ENCODE measurements around the gene CD96. TPM values are rescaled to one million over a fixed set of nuclear protein-coding genes. Genes with fewer than 3 reads are reported as not detected.
"Not testable (repeated sequence)": the region's sequence is repeated elsewhere in the genome, so short reads cannot be mapped to it uniquely, and the experiment has no call there.

Gene CD96, protein sequence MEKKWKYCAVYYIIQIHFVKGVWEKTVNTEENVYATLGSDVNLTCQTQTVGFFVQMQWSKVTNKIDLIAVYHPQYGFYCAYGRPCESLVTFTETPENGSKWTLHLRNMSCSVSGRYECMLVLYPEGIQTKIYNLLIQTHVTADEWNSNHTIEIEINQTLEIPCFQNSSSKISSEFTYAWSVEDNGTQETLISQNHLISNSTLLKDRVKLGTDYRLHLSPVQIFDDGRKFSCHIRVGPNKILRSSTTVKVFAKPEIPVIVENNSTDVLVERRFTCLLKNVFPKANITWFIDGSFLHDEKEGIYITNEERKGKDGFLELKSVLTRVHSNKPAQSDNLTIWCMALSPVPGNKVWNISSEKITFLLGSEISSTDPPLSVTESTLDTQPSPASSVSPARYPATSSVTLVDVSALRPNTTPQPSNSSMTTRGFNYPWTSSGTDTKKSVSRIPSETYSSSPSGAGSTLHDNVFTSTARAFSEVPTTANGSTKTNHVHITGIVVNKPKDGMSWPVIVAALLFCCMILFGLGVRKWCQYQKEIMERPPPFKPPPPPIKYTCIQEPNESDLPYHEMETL
- polyA plus RNA-seq (ENCODE audit: insufficient read length in 4 of 4): 1 to 10 TPM in 3 of 4 donors, under 1 TPM in 1; 0.69 to 2.7 (median 1.7) TPM

DNA sequence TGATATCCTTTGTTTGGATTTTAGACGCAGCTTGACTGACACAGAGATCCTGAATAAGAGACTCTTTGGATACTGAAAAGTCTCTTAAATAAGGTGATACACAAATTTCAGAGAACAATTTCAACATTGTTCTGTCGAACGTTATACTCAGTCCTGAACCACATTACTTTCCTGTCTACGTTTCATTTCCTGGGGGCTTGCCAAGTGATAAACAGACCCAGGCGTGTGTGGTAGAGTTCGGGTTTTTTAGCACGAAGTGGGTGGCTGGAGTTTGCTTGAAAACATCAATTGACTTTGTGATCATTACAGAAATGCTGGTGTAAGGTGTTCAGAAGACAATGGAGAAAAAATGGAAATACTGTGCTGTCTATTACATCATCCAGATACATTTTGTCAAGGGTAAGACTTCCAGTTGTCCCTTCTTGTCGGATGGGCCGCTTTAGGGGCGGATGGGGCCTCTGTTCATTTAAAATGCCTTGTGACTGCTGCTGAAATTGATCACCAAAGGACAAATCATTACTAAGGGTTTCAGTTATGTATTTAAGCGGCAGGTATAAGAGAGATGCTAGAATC lies at the start of gene CD96:
Gene CD96 (plus strand): TSS at position 287 of the 573 bp plus-strand sequence. CDS start 52 bp downstream, at position 339.
- no peak for DNase-seq (ENCODE audit: low read depth in 4 of 4, low spot score in 3 of 4)

DNA sequence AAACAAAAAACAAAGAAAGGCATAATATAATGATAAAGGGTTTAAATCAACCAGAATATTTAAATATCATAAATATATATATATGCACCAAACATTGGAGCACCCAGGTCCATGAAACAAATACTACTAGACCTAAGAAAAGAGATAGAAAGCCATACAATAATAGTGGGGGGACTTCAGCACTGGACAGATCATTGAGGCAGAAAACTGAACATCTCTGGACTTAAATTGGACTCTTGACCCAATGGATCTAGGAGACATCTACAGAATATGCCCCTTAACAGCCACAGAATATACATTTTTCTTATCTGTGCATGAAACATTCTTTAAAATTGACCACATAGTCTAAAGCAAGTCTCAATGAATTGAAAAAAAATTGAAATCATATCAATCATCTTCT lies 48.7 kb upstream of the CD96 start:
- DNase-seq (ENCODE audit: low read depth in 4 of 4, low spot score in 3 of 4): no peak

DNA sequence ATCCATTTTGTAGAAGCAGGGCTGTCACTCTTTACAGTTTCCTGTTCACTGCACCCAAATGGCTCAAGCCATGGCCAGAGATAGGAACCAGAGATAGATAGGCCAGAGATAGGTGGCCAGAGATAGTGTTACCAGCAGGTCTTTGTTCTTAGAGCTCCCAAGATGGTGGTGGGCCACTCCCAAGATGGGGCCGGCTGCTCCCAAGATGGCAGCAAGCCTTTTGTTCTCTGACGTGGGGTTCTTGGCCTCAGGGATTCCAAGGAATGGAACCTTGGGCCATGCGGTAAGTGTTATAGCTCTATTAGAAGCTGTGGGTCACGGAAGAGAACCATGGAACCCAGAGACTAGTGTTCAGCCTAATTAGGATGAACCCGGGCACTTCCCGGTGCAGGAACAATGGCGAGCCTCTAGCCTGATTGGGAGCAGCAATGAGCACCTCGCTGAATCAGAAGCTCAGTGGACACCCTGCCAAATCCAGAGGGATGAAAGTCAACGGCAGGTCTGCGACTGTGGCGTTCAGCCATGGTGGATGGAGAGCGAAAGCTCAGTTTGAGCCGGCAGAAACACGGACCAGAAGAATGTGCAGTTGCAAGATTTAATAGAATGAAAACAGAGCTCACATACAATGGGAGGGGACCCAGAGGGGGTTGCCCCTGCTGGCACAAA lies 45.0 kb upstream of the CD96 start:
- DNase-seq (ENCODE audit: low read depth in 4 of 4, low spot score in 3 of 4): no peak

DNA sequence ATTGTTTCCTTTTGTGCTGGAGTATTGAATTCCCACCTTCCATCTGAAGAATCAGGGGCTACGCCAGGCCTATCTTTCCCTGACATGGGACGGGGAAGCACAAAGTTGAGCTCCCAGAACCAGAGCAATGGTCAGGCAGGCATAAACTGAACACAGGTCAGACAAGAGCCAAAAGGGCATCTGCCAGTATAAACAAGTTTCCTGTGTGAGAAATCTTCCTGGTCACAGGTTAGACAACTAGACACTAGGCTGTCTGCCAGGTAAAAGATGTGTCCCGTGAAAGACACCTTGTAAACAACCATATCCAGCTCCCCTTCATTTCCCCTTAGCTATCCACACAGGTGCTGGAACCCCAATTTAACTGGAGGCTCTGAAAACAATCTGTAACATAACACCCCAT lies 44.0 kb upstream of the CD96 start:
- no peak for DNase-seq (ENCODE audit: low read depth in 4 of 4, low spot score in 3 of 4)

DNA sequence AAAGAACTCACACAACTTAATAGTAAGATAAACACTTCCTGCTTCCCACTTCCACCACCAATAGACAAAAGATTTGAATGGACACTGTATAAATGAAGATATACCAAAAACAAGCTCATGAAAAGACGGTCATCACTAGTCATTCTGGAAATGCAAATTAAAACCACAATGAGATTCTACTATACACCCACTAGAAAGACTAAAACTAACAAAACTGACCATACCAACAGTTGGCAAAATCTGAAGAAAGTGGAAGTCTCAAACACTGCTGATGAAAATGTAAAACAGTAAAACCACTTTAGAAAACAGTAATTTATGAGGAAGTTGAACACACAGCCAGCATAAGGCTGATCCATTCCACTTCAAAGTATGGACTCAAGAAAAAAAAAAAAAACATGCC lies 35.6 kb upstream of the CD96 start:
- DNase-seq (ENCODE audit: low read depth in 4 of 4, low spot score in 3 of 4): no peak

DNA sequence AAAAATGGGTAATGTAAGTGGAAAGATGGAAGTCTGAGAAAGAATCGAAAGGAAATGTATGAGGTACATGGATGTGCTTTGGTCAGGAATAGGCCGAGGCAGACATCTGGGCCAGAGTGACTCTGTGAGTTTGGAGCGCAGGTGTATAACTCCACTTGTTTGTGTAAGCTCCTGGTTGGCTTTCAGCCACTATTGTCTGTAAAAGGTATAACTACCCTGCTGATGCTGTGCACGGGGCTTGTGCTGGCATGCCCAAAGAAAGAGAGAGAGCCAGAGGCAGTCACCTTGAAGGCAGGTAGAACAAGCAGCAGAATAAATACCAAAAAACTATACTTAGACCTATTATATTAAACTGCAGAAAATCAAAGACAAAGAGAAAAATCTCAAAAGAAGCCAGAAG lies 32.7 kb upstream of the CD96 start:
- no peak for DNase-seq (ENCODE audit: low read depth in 4 of 4, low spot score in 3 of 4)

DNA sequence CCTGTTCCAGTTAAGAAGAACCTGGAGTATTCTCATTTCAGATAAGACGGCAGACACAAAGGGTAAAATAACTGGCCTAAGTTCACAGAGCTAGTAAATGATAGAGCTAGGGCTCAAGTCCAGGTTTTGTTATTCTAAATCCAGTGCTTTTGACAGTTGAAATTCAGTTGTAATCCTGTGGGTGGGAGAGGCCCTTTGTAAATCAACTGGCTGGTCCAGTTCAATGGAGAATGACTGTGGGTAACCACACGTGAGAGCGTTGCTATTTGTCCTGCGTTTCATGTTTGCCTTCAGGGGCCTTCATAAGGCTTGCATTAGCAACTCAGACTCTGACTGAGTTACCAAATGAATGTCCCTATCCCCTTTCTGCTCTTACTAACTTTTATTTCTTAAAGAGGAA lies 24.2 kb upstream of the CD96 start:
- no peak for DNase-seq (ENCODE audit: low read depth in 4 of 4, low spot score in 3 of 4)

DNA sequence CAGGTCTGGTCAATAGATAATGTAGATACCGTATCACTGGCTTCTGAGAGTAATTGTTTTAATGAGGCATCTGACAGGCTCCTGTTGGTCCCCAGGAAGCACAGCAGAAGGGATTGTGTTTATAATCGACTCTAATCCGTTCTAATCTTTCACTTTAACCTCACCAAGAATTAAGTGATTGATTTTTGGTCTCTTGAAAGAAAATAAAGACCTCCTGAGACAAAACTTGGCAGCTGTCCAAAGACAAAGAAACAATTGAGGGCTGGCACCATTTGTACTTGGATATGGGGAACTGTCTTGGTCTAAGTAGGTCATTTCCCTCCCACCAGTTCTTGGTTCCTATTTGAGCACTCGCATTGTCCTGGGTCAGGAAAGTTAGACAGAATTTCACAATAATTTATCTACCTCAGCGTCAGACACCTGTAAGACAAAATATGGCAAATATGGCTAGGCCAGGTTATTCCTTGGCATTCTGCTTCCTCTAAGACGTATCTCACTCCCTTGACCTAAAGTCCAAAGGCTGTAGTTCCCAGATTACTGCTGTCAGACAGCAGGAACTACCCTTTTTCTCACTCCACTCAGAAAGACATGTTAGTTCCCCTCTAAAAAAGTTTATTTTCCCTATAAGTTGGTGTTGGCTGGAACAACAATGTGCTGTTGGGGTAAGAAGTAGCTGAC lies 22.7 kb upstream of the CD96 start:
- no peak for DNase-seq (ENCODE audit: low read depth in 4 of 4, low spot score in 3 of 4)

DNA sequence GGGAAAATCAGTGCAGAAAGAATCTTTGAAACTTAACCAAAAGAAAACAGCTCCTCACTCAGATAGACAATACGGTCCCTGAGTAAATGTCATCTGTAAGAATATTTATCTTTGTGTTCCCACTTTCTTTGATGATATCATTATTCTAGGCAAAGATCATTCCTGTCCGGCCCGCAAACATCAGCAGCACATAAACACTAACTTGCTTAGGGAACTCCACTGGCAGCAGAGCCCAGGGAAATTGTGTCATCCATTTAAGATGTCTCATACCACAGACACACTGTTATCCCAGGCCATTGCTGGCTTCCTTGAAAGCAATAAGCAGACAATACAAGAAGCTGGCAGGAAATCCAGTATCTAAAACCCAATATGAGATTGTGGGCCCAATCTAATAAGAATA lies 20.1 kb upstream of the CD96 start:
- DNase-seq (ENCODE audit: low read depth in 4 of 4, low spot score in 3 of 4): no peak

DNA sequence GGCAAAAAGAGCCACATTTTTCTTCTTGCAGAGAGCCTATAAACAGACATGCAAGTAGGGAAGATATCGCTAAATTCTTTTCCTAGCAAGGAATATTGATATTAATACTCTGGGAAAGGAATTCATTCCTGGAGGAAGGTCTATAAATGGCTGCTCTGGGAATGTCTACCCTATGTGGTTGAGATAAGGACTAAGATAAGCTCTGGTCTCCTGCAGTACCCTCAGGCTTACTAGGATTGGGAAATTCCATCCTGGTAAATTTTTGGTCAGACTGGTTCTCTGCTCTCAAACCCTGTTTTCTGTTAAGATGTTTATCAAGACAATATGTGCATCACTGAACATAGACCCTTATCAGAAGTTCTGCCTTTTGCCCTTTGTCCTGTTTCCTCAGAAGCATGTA lies 17.5 kb upstream of the CD96 start:
- DNase-seq (ENCODE audit: low read depth in 4 of 4, low spot score in 3 of 4): not testable (repeated sequence)

DNA sequence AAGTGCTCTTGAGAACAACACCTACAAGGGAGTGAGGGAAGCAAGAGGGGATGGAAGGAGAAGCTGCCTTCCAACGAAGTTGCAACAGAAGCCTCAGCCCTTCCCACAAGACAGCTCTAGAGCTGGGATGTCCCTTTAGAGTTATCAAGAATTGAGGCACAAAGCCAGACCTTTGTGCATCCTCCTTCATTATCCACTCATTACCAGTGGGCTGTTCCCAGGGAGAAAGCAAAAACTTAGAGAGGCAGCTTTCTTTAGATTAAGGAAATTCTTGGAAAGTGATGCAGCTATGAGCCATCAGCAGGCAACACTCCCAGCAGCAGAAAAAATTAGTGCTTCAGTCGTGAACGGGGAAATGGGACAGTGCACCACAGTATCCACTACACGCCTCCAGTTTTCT lies 10.6 kb upstream of the CD96 start:
- no peak for DNase-seq (ENCODE audit: low read depth in 4 of 4, low spot score in 3 of 4)

DNA sequence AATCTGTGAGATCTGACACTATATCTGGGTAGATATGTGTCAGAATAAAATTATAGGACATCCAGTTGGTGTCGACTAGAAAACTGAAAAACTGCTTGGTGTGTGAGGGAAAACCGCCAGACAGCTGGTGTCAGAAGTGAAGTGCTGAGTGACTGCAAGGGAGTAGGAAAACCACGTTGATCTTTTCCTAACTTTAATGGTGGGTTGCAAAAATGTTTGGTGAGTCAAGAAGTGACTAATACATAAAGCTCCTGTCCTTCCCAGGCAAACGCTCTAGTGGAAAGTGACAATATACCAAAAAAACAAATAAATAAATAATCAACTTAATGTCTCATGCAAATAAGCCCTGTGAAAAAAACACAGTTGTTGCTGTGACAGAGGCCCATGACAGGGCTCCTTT lies 7.3 kb upstream of the CD96 start:
- no peak for DNase-seq (ENCODE audit: low read depth in 4 of 4, low spot score in 3 of 4)

DNA sequence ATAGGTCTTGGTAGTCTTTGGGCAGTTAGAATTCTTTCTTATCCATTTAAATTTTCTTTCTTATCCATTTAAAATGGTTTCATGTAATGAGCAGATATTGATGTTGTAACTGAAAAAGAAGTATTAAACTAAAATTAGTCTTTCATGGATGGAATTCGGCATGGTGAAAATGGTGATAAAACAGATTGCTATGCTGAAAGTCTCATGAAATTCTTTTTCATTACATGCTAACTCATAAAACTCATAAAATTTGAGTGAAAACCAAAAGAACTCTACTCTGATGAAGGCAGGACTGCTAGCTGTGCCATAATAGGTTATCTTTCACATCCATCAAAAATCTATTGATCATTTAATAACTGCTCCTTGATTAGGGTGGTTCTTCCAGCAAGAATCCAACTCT lies 3.9 kb upstream of the CD96 start:
- no peak for DNase-seq (ENCODE audit: low read depth in 4 of 4, low spot score in 3 of 4)

DNA sequence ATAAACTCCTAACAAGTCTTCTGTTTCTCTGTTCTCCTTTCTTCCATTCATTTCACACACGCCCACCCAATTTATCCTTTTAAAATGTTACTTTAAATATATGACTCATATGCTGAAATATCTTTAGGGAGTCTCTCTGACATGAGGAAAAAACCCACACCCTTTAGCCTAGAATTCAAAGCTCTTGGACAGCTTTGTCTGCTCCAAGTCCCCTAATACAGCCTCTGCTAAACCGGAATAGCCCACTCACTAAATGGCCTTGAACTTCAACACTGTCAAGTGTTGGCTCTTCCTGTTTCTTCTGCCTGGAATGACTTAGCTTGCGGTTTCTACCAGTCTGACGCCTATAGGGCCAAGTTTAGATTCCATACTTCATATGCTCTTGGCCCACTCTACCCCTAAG lies 3.3 kb upstream of the CD96 start:
- no peak for DNase-seq (ENCODE audit: low read depth in 4 of 4, low spot score in 3 of 4)

DNA sequence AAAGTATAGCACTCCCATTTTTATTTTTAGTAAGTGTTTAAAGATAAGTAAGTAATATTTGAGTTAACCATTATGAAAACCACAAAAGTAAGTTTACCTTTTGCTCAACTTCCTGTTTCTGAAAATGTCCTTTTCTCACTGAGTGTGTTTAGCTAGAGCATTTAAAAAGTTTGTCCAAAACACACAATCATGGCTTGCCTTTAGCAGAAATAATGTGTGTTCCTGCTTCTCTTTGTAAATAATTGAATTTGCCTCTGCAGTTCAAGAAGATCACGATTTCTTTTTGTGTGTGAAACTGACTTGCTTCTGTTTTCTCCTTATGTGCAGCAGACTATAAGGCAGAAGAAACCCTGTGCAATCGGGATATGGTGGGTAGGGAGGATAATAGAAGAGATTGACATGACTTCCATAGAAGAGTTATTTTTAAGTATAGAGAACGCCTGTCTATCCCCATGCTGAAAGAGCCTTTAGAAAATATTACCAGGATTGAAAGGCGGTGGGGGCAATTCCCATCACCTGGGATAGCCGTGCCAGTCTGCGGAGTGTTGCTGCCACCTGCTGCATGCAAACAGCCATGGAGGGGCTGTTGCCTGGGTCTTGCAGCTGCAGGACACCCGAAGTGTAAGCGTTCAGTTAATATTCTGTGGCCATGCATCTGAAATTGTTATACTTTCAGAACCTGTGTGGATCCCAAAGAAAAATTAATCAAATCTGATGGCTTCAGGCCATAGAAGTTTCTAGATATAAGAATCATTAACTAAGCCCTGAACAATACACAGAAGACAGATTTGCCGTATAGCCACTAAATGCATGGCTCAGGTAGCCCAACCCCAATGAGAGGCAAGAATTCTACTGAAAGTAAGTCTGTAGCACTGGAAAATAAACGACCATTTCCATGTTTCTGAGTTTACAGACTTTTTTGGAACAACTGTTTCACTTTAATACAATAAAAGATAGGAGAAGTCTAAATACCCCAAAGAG lies 2.4 kb upstream of the CD96 start:
- DNase-seq (ENCODE audit: low read depth in 4 of 4, low spot score in 3 of 4): peak; percentile 25 to 46 (median 40)

DNA sequence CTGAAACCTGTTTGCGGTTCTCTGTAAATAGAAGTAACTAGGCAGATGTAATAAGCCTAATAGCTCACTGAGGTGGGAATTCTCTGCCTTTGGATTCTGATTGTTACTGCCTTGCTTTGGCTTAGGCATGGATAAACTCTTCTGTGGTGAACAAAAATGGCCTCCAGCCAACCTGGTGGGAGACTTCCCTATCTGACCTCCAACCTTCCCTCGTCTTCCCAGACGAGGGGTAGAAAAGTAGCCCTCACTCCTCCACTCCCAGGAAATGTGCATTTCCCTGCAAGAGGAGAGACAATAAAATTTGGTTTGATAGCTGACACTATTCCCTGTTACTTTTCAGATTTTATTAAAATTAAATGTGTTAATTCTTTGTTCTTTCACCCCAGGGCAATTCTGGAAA lies 606 bp upstream of the CD96 start:
- DNase-seq (ENCODE audit: low read depth in 4 of 4, low spot score in 3 of 4): no peak

DNA sequence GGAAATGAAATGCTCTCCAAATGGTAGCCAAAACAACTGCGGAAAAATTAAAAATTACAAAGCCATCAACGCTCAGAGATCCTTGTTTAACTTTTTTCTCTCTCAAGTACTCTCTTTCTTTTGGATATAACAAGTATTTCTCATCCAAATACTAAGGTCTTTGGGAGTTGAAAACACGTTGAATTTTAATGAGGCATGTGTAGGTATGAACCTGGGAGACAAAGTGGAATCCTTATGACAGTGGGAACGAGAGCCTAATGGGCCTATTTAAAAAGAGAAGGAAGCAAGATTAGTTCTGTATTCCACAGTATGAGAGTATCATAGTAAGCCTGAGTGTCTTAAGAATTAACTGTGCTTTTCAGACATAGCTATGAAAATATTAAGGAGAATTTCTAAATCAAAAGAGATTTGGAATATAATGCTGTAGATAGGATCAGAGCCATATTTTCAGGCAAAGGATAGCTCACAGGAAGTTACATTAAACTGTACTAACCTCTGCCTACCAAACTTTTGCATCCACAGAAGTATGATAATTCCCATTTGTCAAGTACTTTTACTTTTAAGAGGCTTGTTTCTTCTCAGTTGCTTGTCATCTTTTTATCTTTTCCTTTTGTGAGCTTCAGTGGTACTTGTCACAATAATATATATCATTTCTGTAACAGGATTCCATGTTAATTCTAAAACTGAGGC lies 759 bp downstream of the CD96 start:
- no peak for DNase-seq (ENCODE audit: low read depth in 4 of 4, low spot score in 3 of 4)

DNA sequence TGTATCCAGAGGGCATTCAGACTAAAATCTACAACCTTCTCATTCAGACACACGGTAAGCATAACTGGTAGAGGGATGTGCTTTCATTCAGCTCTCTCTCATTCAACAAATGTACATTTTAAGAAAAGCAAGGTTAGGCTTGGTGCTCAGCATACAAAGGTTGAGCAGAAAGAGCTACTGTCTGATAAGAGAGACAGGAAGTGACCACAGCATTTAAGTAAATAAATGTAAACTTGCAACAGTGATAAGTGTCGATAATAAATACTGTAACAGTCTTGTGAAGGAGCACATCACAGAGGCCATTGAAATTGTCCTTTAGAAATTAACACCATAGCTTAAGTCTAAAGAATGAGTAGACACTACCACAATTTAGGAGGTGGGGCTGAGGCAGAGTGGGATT lies 3.4 kb downstream of the CD96 start:
- no peak for DNase-seq (ENCODE audit: low read depth in 4 of 4, low spot score in 3 of 4)

DNA sequence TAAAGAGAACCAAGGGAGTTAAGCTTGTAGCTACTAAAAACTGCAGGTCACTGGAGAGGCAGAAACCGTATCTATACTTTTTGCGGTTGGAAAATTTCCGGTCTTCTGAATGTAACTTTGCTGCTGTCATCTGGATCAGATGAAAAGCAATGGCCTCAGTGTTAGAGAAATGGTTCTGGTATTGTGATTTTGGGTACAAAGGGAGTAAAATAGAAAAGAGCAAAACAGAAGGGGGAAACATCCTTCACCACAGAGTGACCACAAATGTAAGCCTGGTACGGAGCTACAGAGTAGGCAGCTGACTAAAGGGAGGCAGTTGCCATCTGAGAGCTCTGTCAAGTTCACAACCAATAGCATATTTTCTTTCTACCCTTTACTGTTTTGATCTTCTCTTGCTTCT lies 5.6 kb downstream of the CD96 start:
- no peak for DNase-seq (ENCODE audit: low read depth in 4 of 4, low spot score in 3 of 4)
